ENCODE data around the gene TENM3. TPM values are rescaled to one million over a fixed set of nuclear protein-coding genes. Genes with fewer than 3 reads are reported as not detected.

TENM3 gene
- total RNA-seq, 1 donor from 2014 or later, result 124 TPM

GRCh38 chr4:182465114-182465513 is 221.9 kb downstream of the TENM3 start:
- no peak overlapping the region for H3K27ac Mint-ChIP-seq (ENCODE audit: unreplicated experiment)
- H3K27me3 Mint-ChIP-seq (ENCODE audit: unreplicated experiment), result no peaks in the 10 kb centered on the region
- peaks cover 8% of the 10 kb centered on the region for H3K4me1 Mint-ChIP-seq (ENCODE audit: low read depth, unreplicated experiment)
- TF ChIP-seq CTCF (IDR thresholded peaks at IDR 0.05; ENCODE audit: partially characterized antibody, unreplicated experiment), result no peak
- no peak overlapping the region for H3K4me3 Mint-ChIP-seq (ENCODE audit: unreplicated experiment)
- H3K36me3 Mint-ChIP-seq (ENCODE audit: unreplicated experiment), result no peaks in the 10 kb centered on the region
- H3K9me3 Mint-ChIP-seq (ENCODE audit: unreplicated experiment), result peaks cover 1% of the 10 kb centered on the region
- DNase-seq, result no peak

GRCh38 chr4:182465979-182466378 is 222.8 kb downstream of the TENM3 start:
- no peak for TF ChIP-seq CTCF (IDR thresholded peaks at IDR 0.05; ENCODE audit: partially characterized antibody, unreplicated experiment)
- H3K4me3 Mint-ChIP-seq (ENCODE audit: unreplicated experiment), result no peak overlapping the region
- H3K36me3 Mint-ChIP-seq (ENCODE audit: unreplicated experiment), result no peaks in the 10 kb centered on the region
- DNase-seq, result no peak
- H3K9me3 Mint-ChIP-seq (ENCODE audit: unreplicated experiment), result peaks cover 1% of the 10 kb centered on the region
- no peaks in the 10 kb centered on the region for H3K27me3 Mint-ChIP-seq (ENCODE audit: unreplicated experiment)
- no peak overlapping the region for H3K27ac Mint-ChIP-seq (ENCODE audit: unreplicated experiment)
- peaks cover 5% of the 10 kb centered on the region for H3K4me1 Mint-ChIP-seq (ENCODE audit: low read depth, unreplicated experiment)

- H3K4me3 Mint-ChIP-seq (ENCODE audit: unreplicated experiment), result no peak overlapping the region
- no peak for DNase-seq
- peaks cover 1% of the 10 kb centered on the region for H3K9me3 Mint-ChIP-seq (ENCODE audit: unreplicated experiment)
- H3K27ac Mint-ChIP-seq (ENCODE audit: unreplicated experiment), result no peak overlapping the region
- TF ChIP-seq CTCF (IDR thresholded peaks at IDR 0.05; ENCODE audit: partially characterized antibody, unreplicated experiment), result no peak
- H3K27me3 Mint-ChIP-seq (ENCODE audit: unreplicated experiment), result no peaks in the 10 kb centered on the region
- H3K36me3 Mint-ChIP-seq (ENCODE audit: unreplicated experiment), result no peaks in the 10 kb centered on the region
- H3K4me1 Mint-ChIP-seq (ENCODE audit: low read depth, unreplicated experiment), result peaks cover 9% of the 10 kb centered on the region
Measured at GRCh38 chr4:182470215-182470614, 227.0 kb downstream of the TENM3 start.

- no peaks in the 10 kb centered on the region for H3K36me3 Mint-ChIP-seq (ENCODE audit: unreplicated experiment)
- no peak for DNase-seq
- peak overlapping the region; percentile 16 for H3K4me3 Mint-ChIP-seq (ENCODE audit: unreplicated experiment)
- no peaks in the 10 kb centered on the region for H3K27me3 Mint-ChIP-seq (ENCODE audit: unreplicated experiment)
- peaks cover 34% of the 10 kb centered on the region for H3K4me1 Mint-ChIP-seq (ENCODE audit: low read depth, unreplicated experiment)
- no peak for TF ChIP-seq CTCF (IDR thresholded peaks at IDR 0.05; ENCODE audit: partially characterized antibody, unreplicated experiment)
- H3K9me3 Mint-ChIP-seq (ENCODE audit: unreplicated experiment), result no peaks in the 10 kb centered on the region
- peak overlapping the region; percentile 24 for H3K27ac Mint-ChIP-seq (ENCODE audit: unreplicated experiment)
Measured at GRCh38 chr4:182475539-182475938, 232.3 kb downstream of the TENM3 start.

- DNase-seq, result no peak
- Mint-ChIP-seq H3K27ac (ENCODE audit: unreplicated experiment) (no peak overlapping the region), H3K4me1 (ENCODE audit: low read depth, unreplicated experiment) (peaks cover 35% of the 10 kb centered on the region), H3K27me3 (ENCODE audit: unreplicated experiment) (peaks cover 1% of the 10 kb centered on the region), H3K4me3 (ENCODE audit: unreplicated experiment) (no peak overlapping the region), H3K36me3 (ENCODE audit: unreplicated experiment) (no peaks in the 10 kb centered on the region), H3K9me3 (ENCODE audit: unreplicated experiment) (no peaks in the 10 kb centered on the region)
- TF ChIP-seq CTCF (IDR thresholded peaks at IDR 0.05; ENCODE audit: partially characterized antibody, unreplicated experiment), result peak; percentile 89
Measured at GRCh38 chr4:182478475-182478874, 235.3 kb downstream of the TENM3 start.

Measured in glutamatergic neuron (in vitro differentiated cells).